GM12892 (cell line): ENCODE data around the gene SLCO4A1.

ENCODE experiments used
- POLR2A ChIP-seq: IDR thresholded peaks from 2 replicates; pipeline ENCODE4 v1.6.1; 2011; ENCODE audit warnings: low read depth, low read length, control low read depth
- POLR2AphosphoS5 ChIP-seq: IDR thresholded peaks from 2 replicates; pipeline ENCODE4 v1.6.1; 2011; ENCODE audit warnings: low read depth, low read length, control low read depth
- TAF1 ChIP-seq: IDR thresholded peaks from 2 replicates; pipeline ENCODE4 v1.6.1; 2011; ENCODE audit warnings: low read depth, mild to moderate bottlenecking, control low read depth, low read length, borderline replicate concordance

GRCh38 chr20:62655282-62656196 lies 13.2 kb downstream of the SLCO4A1 start:
- TF ChIP-seq POLR2A = no peak
- no peak for TF ChIP-seq TAF1
- no peak for TF ChIP-seq POLR2AphosphoS5
